IMR-90 (cell line): Measurements from ENCODE around the gene NXPH4. TPM values are rescaled to one million over a fixed set of nuclear protein-coding genes. Genes with fewer than 3 reads are reported as not detected.

Source experiments
- ATAC-seq: fragments of 200-7000 bp; cut with Tn5 transposase; 2 replicates; pipeline ENCODE4 v1.9.1; 2020; ENCODE audit warnings: low read depth, mild to moderate bottlenecking, moderate library complexity
- BruUV-seq: library from RNA; stranded (reverse); fragments of 400-500 nt; replicated peaks from 2 replicates; lab custom pipeline; 2021; lab: Mats Ljungman, UMichigan
- CTCF ChIA-PET: fragments of 300-600 bp; formaldehyde crosslinking; extraction: SDS; loops from one replicate; lab custom pipeline; 2021; ENCODE audit warnings: antibody characterized with exemption; lab: Yijun Ruan, JAX
- POLR2A ChIA-PET: fragments of 300-600 bp; sonication (Branson Sonifier 250); formaldehyde crosslinking; loops from one replicate; lab custom pipeline; 2022; ENCODE audit warnings: antibody characterized with exemption; ENCODE audit not compliant: unreplicated experiment; lab: Charles Lee
- DNase-seq: peaks from one replicate; pipeline ENCODE4 v3.0.0; 2013
- H2AFZ ChIP-seq: replicated peaks from 2 replicates; pipeline ENCODE3; 2013; ENCODE audit warnings: low read length, mild to moderate bottlenecking; ENCODE audit not compliant: poor library complexity
- H2AK5ac ChIP-seq: 2 replicates; pipeline ENCODE4 v1.6.1; 2013; ENCODE audit warnings: low read depth, low read length, inconsistent platforms
- H2AK9ac ChIP-seq: replicated peaks from 2 replicates; pipeline ENCODE3; 2013; ENCODE audit warnings: mild to moderate bottlenecking, low read depth, low read length, moderate library complexity; ENCODE audit not compliant: poor library complexity
- H2BK120ac ChIP-seq: 2 replicates; pipeline ENCODE4 v1.6.1; 2013; ENCODE audit warnings: low read depth, low read length, inconsistent platforms
- H2BK15ac ChIP-seq: 3 replicates; pipeline ENCODE4 v1.6.1; 2013; ENCODE audit warnings: low read depth, low read length, inconsistent platforms
- H2BK20ac ChIP-seq: 2 replicates; pipeline ENCODE4 v1.6.1; 2013; ENCODE audit warnings: low read depth, mild to moderate bottlenecking, inconsistent platforms, low read length, moderate library complexity
- H2BK5ac ChIP-seq: 2 replicates; pipeline ENCODE4 v1.6.1; 2013; ENCODE audit warnings: mild to moderate bottlenecking, low read depth, low read length, inconsistent platforms; ENCODE audit not compliant: poor library complexity, severe bottlenecking
- H3K14ac ChIP-seq: replicated peaks from 2 replicates; pipeline ENCODE4 v1.6.1; 2013; ENCODE audit warnings: low read depth, low read length, inconsistent platforms
- H3K18ac ChIP-seq: 2 replicates; pipeline ENCODE4 v1.6.1; 2013; ENCODE audit warnings: low read depth, low read length, control low read depth
- H3K23ac ChIP-seq: 2 replicates; pipeline ENCODE4 v1.6.1; 2013; ENCODE audit warnings: low read depth, low read length, inconsistent platforms
- H3K27ac ChIP-seq: 2 replicates; pipeline ENCODE4 v1.5.1; 2013; ENCODE audit warnings: mild to moderate bottlenecking, control low read depth, low read length; ENCODE audit not compliant: insufficient read depth
- H3K27me3 ChIP-seq: 2 replicates; pipeline ENCODE4 v1.6.1; 2013; ENCODE audit warnings: low read length; ENCODE audit not compliant: control insufficient read depth, insufficient read depth
- H3K36me3 ChIP-seq: 2 replicates; pipeline ENCODE4 v1.6.1; 2013; ENCODE audit warnings: low read length, mixed read lengths; ENCODE audit not compliant: control insufficient read depth, insufficient read depth
- H3K4ac ChIP-seq: 2 replicates; pipeline ENCODE4 v1.6.1; 2013; ENCODE audit warnings: low read depth, low read length, inconsistent platforms
- H3K4me1 ChIP-seq: 2 replicates; pipeline ENCODE4 v1.6.1; 2013; ENCODE audit warnings: low read length, mixed read lengths; ENCODE audit not compliant: control insufficient read depth, insufficient read depth
- H3K4me2 ChIP-seq: 2 replicates; pipeline ENCODE4 v1.6.1; 2013; ENCODE audit warnings: low read depth, mild to moderate bottlenecking, control low read depth, low read length, moderate library complexity
- H3K4me3 ChIP-seq: 2 replicates; pipeline ENCODE4 v1.5.1; 2013; ENCODE audit warnings: low read depth, mild to moderate bottlenecking, control low read depth, low read length, moderate library complexity; ENCODE audit not compliant: insufficient read depth
- H3K56ac ChIP-seq: 2 replicates; pipeline ENCODE4 v1.6.1; 2013; ENCODE audit warnings: low read length, inconsistent platforms; ENCODE audit not compliant: insufficient read depth; ENCODE audit errors: extremely low read depth
- H3K79me1 ChIP-seq, 2 experiments: 2 replicates each; pipeline ENCODE4 v1.6.1; 2013; ENCODE audit warnings: low read length in 2 of 2, inconsistent platforms in 1 of 2, low read depth in 1 of 2
- H3K9ac ChIP-seq: 2 replicates; pipeline ENCODE4 v1.6.1; 2013; ENCODE audit warnings: low read depth, low read length, control low read depth
- H3K9me1 ChIP-seq: 2 replicates; pipeline ENCODE4 v1.6.1; 2013; ENCODE audit warnings: low read length, inconsistent platforms; ENCODE audit not compliant: insufficient read depth
- H3K9me3 ChIP-seq: 2 replicates; pipeline ENCODE4 v1.6.1; 2013; ENCODE audit warnings: low read length; ENCODE audit not compliant: control insufficient read depth, insufficient read depth
- H4K20me1 ChIP-seq: 2 replicates; pipeline ENCODE4 v1.6.1; 2013; ENCODE audit warnings: low read length, inconsistent platforms; ENCODE audit not compliant: insufficient read depth
- H4K5ac ChIP-seq: 2 replicates; pipeline ENCODE4 v1.6.1; 2013; ENCODE audit warnings: mild to moderate bottlenecking, low read depth, low read length, control low read depth
- H4K8ac ChIP-seq, 2 experiments: 2 replicates each; pipeline ENCODE4 v1.6.1; 2013; ENCODE audit warnings: low read depth in 2 of 2, low read length in 2 of 2, control low read depth in 1 of 2, inconsistent platforms in 1 of 2
- H4K91ac ChIP-seq: 2 replicates; pipeline ENCODE4 v1.6.1; 2013; ENCODE audit warnings: low read depth, low read length, inconsistent platforms; ENCODE audit not compliant: insufficient read depth
- BHLHE40 ChIP-seq: fragments of 150-350 bp; IDR thresholded peaks from 2 replicates; pipeline ENCODE4 v1.6.1; 2016; ENCODE audit warnings: mild to moderate bottlenecking, low read depth, low read length
- CEBPB ChIP-seq: IDR thresholded peaks from 2 replicates; pipeline ENCODE4 v1.6.1; 2012; ENCODE audit warnings: low read depth, low read length, improper control_type of control experiment
- ELK1 ChIP-seq: fragments of 150-350 bp; IDR thresholded peaks from 2 replicates; pipeline ENCODE4 v1.6.1; 2016; ENCODE audit warnings: low read depth, mild to moderate bottlenecking, low read length, moderate library complexity, borderline replicate concordance
- FOS ChIP-seq: fragments of 150-350 bp; IDR thresholded peaks from 2 replicates; pipeline ENCODE4 v1.6.1; 2016; ENCODE audit warnings: low read depth, low read length
- MAFK ChIP-seq: IDR thresholded peaks from 2 replicates; pipeline ENCODE4 v1.6.1; 2012; ENCODE audit warnings: low read depth, low read length, improper control_type of control experiment
- MAZ ChIP-seq: IDR thresholded peaks from 2 replicates; pipeline ENCODE4 v1.6.1; 2012; ENCODE audit warnings: low read depth, mild to moderate bottlenecking, low read length, improper control_type of control experiment, moderate library complexity, borderline replicate concordance
- MXI1 ChIP-seq: IDR thresholded peaks from 2 replicates; pipeline ENCODE4 v1.6.1; 2012; ENCODE audit warnings: low read depth, mild to moderate bottlenecking, low read length, moderate library complexity, borderline replicate concordance
- NFE2L2 ChIP-seq: fragments of 150-350 bp; IDR thresholded peaks from 2 replicates; pipeline ENCODE4 v1.6.1; 2016; ENCODE audit warnings: low read depth, mild to moderate bottlenecking, low read length
- POLR2A ChIP-seq: IDR thresholded peaks from 2 replicates; pipeline ENCODE4 v1.6.1; 2012; ENCODE audit warnings: mild to moderate bottlenecking, low read depth, low read length
- RAD21 ChIP-seq: IDR thresholded peaks from 2 replicates; pipeline ENCODE4 v1.6.1; 2012; ENCODE audit warnings: low read length, improper control_type of control experiment
- RCOR1 ChIP-seq: IDR thresholded peaks from 2 replicates; pipeline ENCODE4 v1.6.1; 2012; ENCODE audit warnings: mild to moderate bottlenecking, low read length, improper control_type of control experiment; ENCODE audit not compliant: insufficient replicate concordance
- RFX5 ChIP-seq: IDR thresholded peaks from 2 replicates; pipeline ENCODE4 v1.8.0; 2012; ENCODE audit warnings: low read depth, mild to moderate bottlenecking, low read length, moderate library complexity
- SMC3 ChIP-seq: fragments of 150-350 bp; IDR thresholded peaks from 2 replicates; pipeline ENCODE4 v1.6.1; 2016; ENCODE audit warnings: low read depth, mild to moderate bottlenecking, antibody characterized with exemption, low read length, moderate library complexity
- whole genome bisulfite sequencing, 2 experiments: methylation state at CpG; one replicate each; pipeline versions ENCODE4 v1.1.5 to v1.1.7; 2013; ENCODE audit warnings: missing lambda C conversion rate in 2 of 2; ENCODE audit not compliant: insufficient read length in 1 of 2; ENCODE audit errors: extremely low coverage in 2 of 2; 5-methylcytosine and 5-hydroxymethylcytosine counted together
- dilution Hi-C: fragments of 300-500 bp; cut with HindIII; formaldehyde crosslinking; loops from one replicate; pipeline ENCODE4 v1.14.3; 2018; ENCODE audit warnings: low sequenced_read_pairs; ENCODE audit not compliant: unreplicated experiment
- in situ Hi-C: fragments of 300-500 bp; cut with MboI; formaldehyde crosslinking; loops from 3 replicates; pipeline ENCODE4 v1.14.3; 2019; ENCODE audit warnings: low sequenced_read_pairs, inconsistent platforms, mixed read lengths
- intact Hi-C: fragments of 100-400 bp; cut with micrococcal nuclease; formaldehyde crosslinking; loops from 2 replicates; pipeline ENCODE4 v1.10.0; 2022
- polyA plus RNA-seq, 3 experiments: library from polyadenylated mRNA; depleted of rRNA; stranded (reverse); fragments of >200 nt; gene quantifications; 2 replicates each; pipeline ENCODE4 v1.2.3, GENCODE V29; 2012; ENCODE audit warnings: low replicate concordance in 1 of 3
- total RNA-seq: library from RNA; depleted of rRNA; stranded (reverse); fragments of >200 nt; gene quantifications from 2 replicates; pipeline ENCODE4 v1.2.3, GENCODE V29; 2012
- TF ChIP-seq, protein P1 (sequence below): conservative IDR thresholded peaks from 2 replicates; pipeline ENCODE4 v1.5.1; 2012; ENCODE audit warnings: mild to moderate bottlenecking, low read depth, low read length, improper control_type of control experiment

The NXPH4 gene
- total and polyA plus RNA-seq, 2 of the 4 experiments (the other 2 are of a cell fraction): 0.36 to 3.8 TPM

DNA sequence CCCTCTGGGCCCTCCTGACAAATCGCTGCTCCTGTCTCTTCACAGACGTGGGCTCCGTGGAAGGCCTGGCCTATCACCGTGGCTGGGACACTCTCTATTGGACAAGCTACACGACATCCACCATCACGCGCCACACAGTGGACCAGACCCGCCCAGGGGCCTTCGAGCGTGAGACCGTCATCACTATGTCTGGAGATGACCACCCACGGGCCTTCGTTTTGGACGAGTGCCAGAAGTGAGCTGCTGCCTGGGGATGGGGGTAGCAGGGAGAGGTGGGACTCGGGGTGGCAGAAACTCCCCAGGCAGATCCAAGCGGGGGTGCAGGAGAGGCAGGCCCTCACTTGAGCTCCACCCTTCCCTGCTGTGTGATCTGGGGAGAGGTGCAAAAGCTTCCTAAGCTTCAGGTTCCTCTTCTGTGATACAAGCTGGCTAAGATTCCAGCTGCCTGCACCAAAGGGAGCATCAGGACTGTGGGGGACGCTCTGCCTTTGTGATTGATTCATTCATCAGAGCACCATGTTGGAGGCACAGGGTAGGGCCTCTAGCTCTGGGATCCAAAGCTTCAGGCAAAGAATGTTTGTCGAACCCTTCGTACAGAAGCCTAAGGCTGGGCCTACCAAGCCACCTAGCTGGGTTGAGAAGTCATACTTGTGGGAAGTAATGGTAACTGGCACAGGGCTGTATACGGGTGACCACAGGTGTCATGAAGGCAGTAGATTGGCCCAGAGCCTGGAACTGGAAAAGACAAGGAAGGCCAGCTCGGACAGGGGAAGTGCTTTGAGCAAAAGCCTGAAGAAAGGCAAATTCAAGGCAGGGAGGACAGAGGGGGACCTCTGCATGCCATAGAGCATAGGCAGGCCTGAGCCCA, 29.1 kb upstream of the NXPH4 start (continued):
- TF ChIP-seq RCOR1: no peak

DNA sequence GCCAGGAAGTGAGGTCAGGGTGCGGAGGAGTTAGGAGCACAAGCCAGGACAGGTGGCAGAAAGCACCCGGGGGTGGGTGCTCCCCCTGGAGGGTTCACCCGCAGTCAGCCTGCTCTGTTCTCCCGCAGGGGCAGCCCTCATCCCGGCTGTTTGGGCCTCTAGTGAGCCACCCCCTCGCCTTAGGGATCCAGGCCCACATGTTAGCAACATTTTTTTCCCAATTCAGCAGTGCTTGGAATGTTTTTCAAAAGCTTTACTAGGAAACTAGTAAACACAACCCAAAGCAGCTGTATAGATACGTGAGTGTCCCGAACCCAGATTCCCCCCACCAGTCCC, 28.5 kb upstream of the NXPH4 start:
- H2AFZ ChIP-seq: no peak overlapping the region
- no peak overlapping the region for H2BK5ac ChIP-seq
- no peak overlapping the region for H4K5ac ChIP-seq
- peaks cover 5 to 45% of the 10 kb centered on the region in 2 experiments; a peak in 3 of 4 replicates for H3K79me1 ChIP-seq
- H3K4ac ChIP-seq: no peak overlapping the region
- TF ChIP-seq FOS: no peak
- no peak for TF ChIP-seq NFE2L2
- no peak for TF ChIP-seq RCOR1
- no peak for TF ChIP-seq RAD21
- TF ChIP-seq MAFK: no peak
- TF ChIP-seq SMC3: no peak
- TF ChIP-seq, protein P1, sequence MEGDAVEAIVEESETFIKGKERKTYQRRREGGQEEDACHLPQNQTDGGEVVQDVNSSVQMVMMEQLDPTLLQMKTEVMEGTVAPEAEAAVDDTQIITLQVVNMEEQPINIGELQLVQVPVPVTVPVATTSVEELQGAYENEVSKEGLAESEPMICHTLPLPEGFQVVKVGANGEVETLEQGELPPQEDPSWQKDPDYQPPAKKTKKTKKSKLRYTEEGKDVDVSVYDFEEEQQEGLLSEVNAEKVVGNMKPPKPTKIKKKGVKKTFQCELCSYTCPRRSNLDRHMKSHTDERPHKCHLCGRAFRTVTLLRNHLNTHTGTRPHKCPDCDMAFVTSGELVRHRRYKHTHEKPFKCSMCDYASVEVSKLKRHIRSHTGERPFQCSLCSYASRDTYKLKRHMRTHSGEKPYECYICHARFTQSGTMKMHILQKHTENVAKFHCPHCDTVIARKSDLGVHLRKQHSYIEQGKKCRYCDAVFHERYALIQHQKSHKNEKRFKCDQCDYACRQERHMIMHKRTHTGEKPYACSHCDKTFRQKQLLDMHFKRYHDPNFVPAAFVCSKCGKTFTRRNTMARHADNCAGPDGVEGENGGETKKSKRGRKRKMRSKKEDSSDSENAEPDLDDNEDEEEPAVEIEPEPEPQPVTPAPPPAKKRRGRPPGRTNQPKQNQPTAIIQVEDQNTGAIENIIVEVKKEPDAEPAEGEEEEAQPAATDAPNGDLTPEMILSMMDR: no peak
- no peak for TF ChIP-seq ELK1
- TF ChIP-seq BHLHE40: no peak
- TF ChIP-seq CEBPB: no peak
- TF ChIP-seq MXI1: no peak
- TF ChIP-seq RFX5: no peak
- no peak for TF ChIP-seq MAZ
- TF ChIP-seq POLR2A: no peak
- peaks cover 39% of the 10 kb centered on the region for H4K20me1 ChIP-seq
- peak overlapping the region; percentile 50 for H2AK9ac ChIP-seq
- H3K9ac ChIP-seq: no peak overlapping the region
- no peak overlapping the region for H3K4me3 ChIP-seq
- H2BK15ac ChIP-seq: no peak overlapping the region
- no peaks in the 10 kb centered on the region for H3K4me1 ChIP-seq
- H3K23ac ChIP-seq: no peak overlapping the region
- no peak overlapping the region for H3K56ac ChIP-seq
- no peaks in the 10 kb centered on the region for H3K27me3 ChIP-seq
- in situ Hi-C loops: no loop called here
- H3K4me2 ChIP-seq: no peak overlapping the region
- H2BK20ac ChIP-seq: no peak overlapping the region
- POLR2A ChIA-PET: no interaction called here
- DNase-seq (no peak), ATAC-seq (no peak)
- dilution Hi-C loops: no loop called here
- no peak overlapping the region for H2AK5ac ChIP-seq
- intact Hi-C loops: no loop called here
- H3K18ac ChIP-seq: no peak overlapping the region
- peaks cover 99% of the 10 kb centered on the region for H3K36me3 ChIP-seq
- no TSS peak for BruUV-seq
- 86% methylated on average over 6 of the region's 8 CpGs; no CpG with 5 or more reads in 1 of the 2 experiments for WGBS, 2 experiments
- H3K9me3 ChIP-seq: no peaks in the 10 kb centered on the region
- no peak overlapping the region for H3K27ac ChIP-seq
- no peak overlapping the region for H4K91ac ChIP-seq
- no peak overlapping the region for H2BK120ac ChIP-seq
- H4K8ac ChIP-seq: no peak overlapping the region
- no peak overlapping the region for H3K14ac ChIP-seq
- CTCF ChIA-PET: no interaction called here
- peaks cover 7% of the 10 kb centered on the region; the same call in 1 of the 2 replicates for H3K9me1 ChIP-seq
